GM12878 (cell line): ENCODE results near the gene NOP53. TPM values are rescaled to one million over a fixed set of nuclear protein-coding genes. Genes with fewer than 3 reads are reported as not detected.
"Not testable (repeated sequence)": the region's sequence is repeated elsewhere in the genome, so short reads cannot be mapped to it uniquely, and the experiment has no call there.

Experiments used
- ATAC-seq: fragments of 200-7000 bp; cut with Tn5 transposase; 3 replicates; pipeline ENCODE4 v1.9.1; 2020; ENCODE audit warnings: mild to moderate bottlenecking, moderate library complexity
- BruUV-seq: library from RNA; stranded (reverse); fragments of 400-500 nt; replicated peaks from 2 replicates; lab custom pipeline; 2021; lab: Mats Ljungman, UMichigan
- CTCF ChIA-PET: fragments of 300-600 bp; sonication (Branson Sonifier 250); formaldehyde crosslinking; extraction: SDS; loops from one replicate; lab custom pipeline; 2021; ENCODE audit warnings: inconsistent platforms; lab: Yijun Ruan, JAX
- POLR2A ChIA-PET: fragments of 350-600 bp; formaldehyde crosslinking; extraction: SDS; loops from one replicate; lab custom pipeline; 2021; ENCODE audit warnings: inconsistent platforms; lab: Charles Lee
- RAD21 ChIA-PET: fragments of 300-600 bp; sonication (Branson Sonifier 250); formaldehyde crosslinking; loops from one replicate; lab custom pipeline; 2023; ENCODE audit warnings: antibody characterized with exemption; ENCODE audit not compliant: unreplicated experiment; lab: Charles Lee
- SMC1A ChIA-PET: fragments of 300-600 bp; sonication (Branson Sonifier 250); formaldehyde crosslinking; loops from one replicate; lab custom pipeline; 2023; ENCODE audit not compliant: unreplicated experiment, uncharacterized antibody; lab: Charles Lee
- DNase-seq: peaks from one replicate; pipeline ENCODE4 v3.0.0-alpha.2; 2011; ENCODE audit warnings: low read depth, low spot score
- FAIRE-seq: peaks from 3 replicates; lab custom pipeline; 2011; peaks lifted over from hg19 to GRCh38; lab: Jason Lieb, UNC
- H2AFZ ChIP-seq: 2 replicates; pipeline ENCODE4 v1.6.0; 2011; ENCODE audit warnings: low read depth, low read length, control low read depth; ENCODE audit not compliant: control insufficient read depth
- H3K27ac ChIP-seq: 2 replicates; pipeline ENCODE4 v1.5.1; 2011; ENCODE audit warnings: control low read depth; ENCODE audit not compliant: control insufficient read depth, insufficient read depth
- H3K27me3 ChIP-seq, 2 experiments: replicated peaks in 1 of 2; 2 replicates each; pipeline versions ENCODE4 v1.6.0 to v1.6.1; 2011; ENCODE audit warnings: low read length in 1 of 2; ENCODE audit not compliant: control insufficient read depth in 2 of 2, insufficient read depth in 2 of 2
- H3K36me3 ChIP-seq, 2 experiments: 2 replicates each; pipeline ENCODE4 v1.5.1; 2011; ENCODE audit warnings: low read length in 1 of 2; ENCODE audit not compliant: control insufficient read depth in 2 of 2, insufficient read depth in 2 of 2
- H3K4me1 ChIP-seq: 2 replicates; pipeline ENCODE4 v1.6.1; 2011; ENCODE audit warnings: mild to moderate bottlenecking, low read length, moderate library complexity, mixed read lengths; ENCODE audit not compliant: control insufficient read depth, insufficient read depth
- H3K4me2 ChIP-seq: 2 replicates; pipeline ENCODE4 v1.6.0; 2011; ENCODE audit warnings: control low read depth; ENCODE audit not compliant: control insufficient read depth, insufficient read depth
- H3K4me3 ChIP-seq: fragments of 200-600 bp; sonication (generic); 2 replicates; pipeline ENCODE4 v1.5.1; 2016
- H3K79me2 ChIP-seq: 2 replicates; pipeline ENCODE4 v1.6.0; 2011; ENCODE audit warnings: low read length; ENCODE audit not compliant: control insufficient read depth, insufficient read depth
- H3K9ac ChIP-seq: 2 replicates; pipeline ENCODE4 v1.8.0; 2011; ENCODE audit warnings: low read length, control low read depth, mixed read lengths; ENCODE audit not compliant: control insufficient read depth, insufficient read depth
- H3K9me3 ChIP-seq: replicated peaks from 3 replicates; pipeline ENCODE4 v1.5.1; 2011; ENCODE audit warnings: mild to moderate bottlenecking, low read length; ENCODE audit not compliant: control insufficient read depth, insufficient read depth
- H4K20me1 ChIP-seq: 2 replicates; pipeline ENCODE4 v1.6.0; 2011; ENCODE audit not compliant: control insufficient read depth, insufficient read depth
- CTCF ChIP-seq, 3 experiments: IDR thresholded peaks in 2 of 3; conservative IDR thresholded peaks in 1 of 3; 2 replicates each; pipeline ENCODE4 v1.5.1; 2011; ENCODE audit warnings: low read depth in 3 of 3, low read length in 3 of 3, mild to moderate bottlenecking in 3 of 3, control low read depth in 2 of 3, moderate library complexity in 2 of 3, inconsistent platforms in 1 of 3, mixed read lengths in 1 of 3; ENCODE audit not compliant: control insufficient read depth in 2 of 3, insufficient read depth in 1 of 3; ENCODE audit errors: extremely low read depth in 1 of 3
- SMC3 ChIP-seq: IDR thresholded peaks from 2 replicates; pipeline ENCODE4 v1.6.1; 2011; ENCODE audit warnings: low read length, improper control_type of control experiment, borderline replicate concordance
- WGBS: methylation state at CpG from one replicate; pipeline ENCODE4 v1.1.6; 2016; ENCODE audit warnings: low lambda C conversion rate; ENCODE audit not compliant: insufficient replicate concordance, insufficient coverage; ENCODE audit errors: missing lambda C conversion rate; 5-methylcytosine and 5-hydroxymethylcytosine counted together
- in situ Hi-C: fragments of 300-500 bp; cut with MboI; formaldehyde crosslinking; loops from 9 replicates; pipeline ENCODE4 v1.14.3; 2018; ENCODE audit warnings: mixed read lengths
- intact Hi-C: fragments of 100-400 bp; cut with micrococcal nuclease; formaldehyde crosslinking; loops from one replicate; pipeline ENCODE4 v1.14.2; 2022; ENCODE audit not compliant: unreplicated experiment
- polyA plus RNA-seq, 11 experiments: library from polyadenylated mRNA; depleted of rRNA in 4 of 11; unstranded in 6 of 11; stranded (reverse) in 5 of 11; fragments of >200 nt; fragmentation: Nextera tagmentation in 4 of 11; fragmentation: Illumina TruSeq in 1 of 11; extraction: Ambion mirVana in 4 of 11; extraction: Trizol in 1 of 11; gene quantifications; 1 replicate in 1 of 11; 2 replicates in 10 of 11; pipeline versions ENCODE4 v1.2.1 to v1.2.3, GENCODE V29; 2011 to 2016; ENCODE audit warnings: inconsistent platforms in 2 of 11, missing spikeins in 2 of 11, low read depth in 1 of 11
- total RNA-seq, 4 experiments: library from RNA; depleted of rRNA in 3 of 4; stranded (reverse); fragments of >200 nt in 3 of 4; fragmentation: Illumina TruSeq in 1 of 4; extraction: Trizol in 1 of 4; gene quantifications; 2 replicates each; pipeline versions ENCODE4 v1.2.1 to v1.2.3, GENCODE V29; 2013 to 2021
- TF ChIP-seq, protein P1 (sequence below): IDR thresholded peaks from 2 replicates; pipeline ENCODE4 v1.6.1; 2012; ENCODE audit warnings: low read depth, low read length, improper control_type of control experiment

Gene NOP53
- total and polyA plus RNA-seq, 10 of the 15 experiments (the other 5 are each of a cell fraction or from before 2014, with no cell fraction given) = 6.0 to 386 (median 167) TPM

DNA sequence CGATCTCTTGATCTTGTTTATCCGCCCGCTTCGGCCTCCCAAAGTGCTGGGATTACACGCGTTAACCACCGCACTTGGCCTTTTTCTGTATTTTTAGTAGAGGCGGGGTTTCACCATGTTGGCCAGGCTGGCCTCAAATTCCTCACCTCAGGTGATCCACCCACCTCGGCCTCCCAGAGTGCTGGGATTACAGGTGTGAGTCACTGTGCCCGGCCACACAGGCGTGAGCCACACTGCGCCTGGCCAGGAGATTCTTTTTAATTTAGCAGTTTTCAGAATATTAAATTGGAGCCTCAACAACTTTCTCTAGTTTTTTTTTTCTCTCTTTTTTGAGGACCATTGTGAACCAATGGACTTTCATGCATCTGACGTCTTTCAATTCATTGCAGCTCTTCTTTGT, 44.5 kb downstream of the NOP53 start:
- FAIRE-seq = peak; percentile 54
- in situ Hi-C loops, DNase-seq: not testable (repeated sequence)

GRCh38 chr19:47790398-47790814, 45.1 kb downstream of the NOP53 start:
- no peaks in the 10 kb centered on the region for H4K20me1 ChIP-seq
- no peaks in the 10 kb centered on the region for H3K4me1 ChIP-seq
- H3K9me3 ChIP-seq = no peaks in the 10 kb centered on the region; the same call in 2 of the 3 replicates
- no peak overlapping the region for H3K4me2 ChIP-seq
- ChIA-PET CTCF (interaction anchor here (0.7 to 5.8 kb wide), 20 partner anchors 8 to 514 kb away, joined by 3 to 75 read pairs (median 4); partner anchors contain the start of genes EHD2 and NOP53), RAD21 (interaction anchor here (1.7 kb wide), 1 partner anchor 25 kb away, joined by 6 read pairs; no protein-coding TSS in a partner anchor), SMC1A (interaction anchor here (1.1 to 1.2 kb wide), 3 partner anchors 25 to 352 kb away, joined by 3 to 4 read pairs (median 3); no protein-coding TSS in a partner anchor)
- 1% methylated on average over 7 of the region's 10 CpGs for WGBS
- in situ Hi-C loops (no loop called here), intact Hi-C loops (no loop called here)
- no peaks in the 10 kb centered on the region for H3K79me2 ChIP-seq
- no TSS peak for BruUV-seq
- DNase-seq (no peak), ATAC-seq (peak; percentile 88)
- no peak overlapping the region for H2AFZ ChIP-seq
- H3K4me3 ChIP-seq = no peak overlapping the region
- H3K27me3 ChIP-seq = no peaks in the 10 kb centered on the region
- TF ChIP-seq CTCF (IDR thresholded peaks at IDR 0.05 in 2 of 3, conservative IDR thresholded peaks at IDR 0.05 in 1 of 3; ENCODE audit: control insufficient read depth in 2 of 3, extremely low read depth in 1 of 3, insufficient read depth in 1 of 3, low read depth in 3 of 3, low read length in 3 of 3) (peak; percentile 56 to 93 (median 87)), SMC3 (0 out of 2 replicates have a peak, but pooled peaks have one; percentile 28)
- TF ChIP-seq, protein P1, sequence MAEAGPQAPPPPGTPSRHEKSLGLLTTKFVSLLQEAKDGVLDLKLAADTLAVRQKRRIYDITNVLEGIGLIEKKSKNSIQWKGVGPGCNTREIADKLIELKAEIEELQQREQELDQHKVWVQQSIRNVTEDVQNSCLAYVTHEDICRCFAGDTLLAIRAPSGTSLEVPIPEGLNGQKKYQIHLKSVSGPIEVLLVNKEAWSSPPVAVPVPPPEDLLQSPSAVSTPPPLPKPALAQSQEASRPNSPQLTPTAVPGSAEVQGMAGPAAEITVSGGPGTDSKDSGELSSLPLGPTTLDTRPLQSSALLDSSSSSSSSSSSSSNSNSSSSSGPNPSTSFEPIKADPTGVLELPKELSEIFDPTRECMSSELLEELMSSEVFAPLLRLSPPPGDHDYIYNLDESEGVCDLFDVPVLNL = no peak
- TF ChIP-seq, all 136 proteins: peak for 2
- Histone ChIP-seq H3K36me3 (no peaks in the 10 kb centered on the region), H3K9ac (no peak overlapping the region), H3K27ac (no peak overlapping the region)
- POLR2A ChIA-PET = no interaction called here
- no peak for FAIRE-seq

More for the DNA sequence above, 44.5 kb downstream of the NOP53 start:
- POLR2A ChIA-PET = interaction anchor here (0.7 kb wide), 1 partner anchor 14 kb away, joined by 3 read pairs; no protein-coding TSS in a partner anchor
- not testable (repeated sequence) for H3K36me3 ChIP-seq, H2AFZ ChIP-seq, H3K4me2 ChIP-seq, H4K20me1 ChIP-seq, H3K4me3 ChIP-seq, H3K4me1 ChIP-seq, ATAC-seq, H3K27me3 ChIP-seq, H3K9me3 ChIP-seq, H3K27ac ChIP-seq, H3K9ac ChIP-seq, BruUV-seq, H3K79me2 ChIP-seq
- CTCF ChIA-PET = interaction anchor here (0.7 to 5.8 kb wide), 17 partner anchors 8 to 514 kb away, joined by 3 to 75 read pairs (median 3); partner anchors contain the start of genes EHD2 and NOP53
- intact Hi-C loops = loop anchor here (2.0 kb wide), 2 partner anchors 23 to 83 kb away; no protein-coding TSS in a partner anchor
- RAD21 ChIA-PET = interaction anchor here (0.9 to 1.7 kb wide), 2 partner anchors 24 to 77 kb away, joined by 3 to 6 read pairs; partner anchors contain the start of gene EHD2
- 90% methylated on average over 13 of the region's 13 CpGs for WGBS
- SMC1A ChIA-PET = interaction anchor here (1.1 to 1.2 kb wide), 2 partner anchors 83 to 351 kb away, joined by 3 to 4 read pairs; no protein-coding TSS in a partner anchor
